GM15510 (cell line): ENCODE results near the gene ARNT2.

ENCODE experiments used
- POLR2A ChIP-seq: IDR thresholded peaks from 3 replicates; pipeline ENCODE4 v1.6.1; 2011; ENCODE audit warnings: borderline replicate concordance; ENCODE audit not compliant: insufficient read length; ENCODE audit errors: extremely low read depth

The ARNT2 gene

DNA sequence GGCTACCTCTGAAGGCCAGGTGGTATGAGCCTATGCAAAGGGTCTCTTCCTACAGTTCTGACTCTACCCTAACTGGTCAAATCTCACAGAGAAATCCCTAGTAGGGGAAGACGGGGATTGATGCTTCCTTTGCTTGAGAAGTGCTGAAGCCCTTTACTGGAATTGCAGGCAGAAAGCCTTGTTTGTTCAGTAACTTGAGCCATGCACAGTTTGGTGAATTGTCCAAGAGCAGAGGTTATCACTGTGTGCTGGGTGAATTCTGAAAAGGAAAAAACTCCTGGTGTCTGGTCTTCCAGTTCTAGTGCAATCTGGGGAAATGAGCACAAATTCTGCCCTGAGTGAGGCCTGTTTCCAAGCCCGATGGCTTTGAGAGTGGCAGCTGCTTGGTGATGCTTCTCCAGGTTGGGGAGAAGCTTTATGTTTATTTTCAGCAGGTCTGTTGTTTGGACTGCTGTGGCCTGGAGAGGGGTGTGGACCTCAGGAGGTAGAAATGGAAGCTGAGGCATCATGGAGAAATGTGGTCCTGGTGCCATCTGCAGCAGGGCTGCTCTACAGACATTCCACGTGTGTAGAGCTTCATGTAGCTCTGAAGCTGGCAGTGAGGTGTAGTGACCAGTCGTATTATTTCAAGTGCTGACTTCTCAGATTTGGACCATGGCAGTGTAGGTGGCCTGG is 60.9 kb downstream of the ARNT2 start:
- no peak for TF ChIP-seq POLR2A

- no peak for TF ChIP-seq POLR2A
Measured at GRCh38 chr15:80465626-80466005, 61.4 kb downstream of the ARNT2 start.

GRCh38 chr15:80466543-80466942 is 62.4 kb downstream of the ARNT2 start:
- no peak for TF ChIP-seq POLR2A

DNA sequence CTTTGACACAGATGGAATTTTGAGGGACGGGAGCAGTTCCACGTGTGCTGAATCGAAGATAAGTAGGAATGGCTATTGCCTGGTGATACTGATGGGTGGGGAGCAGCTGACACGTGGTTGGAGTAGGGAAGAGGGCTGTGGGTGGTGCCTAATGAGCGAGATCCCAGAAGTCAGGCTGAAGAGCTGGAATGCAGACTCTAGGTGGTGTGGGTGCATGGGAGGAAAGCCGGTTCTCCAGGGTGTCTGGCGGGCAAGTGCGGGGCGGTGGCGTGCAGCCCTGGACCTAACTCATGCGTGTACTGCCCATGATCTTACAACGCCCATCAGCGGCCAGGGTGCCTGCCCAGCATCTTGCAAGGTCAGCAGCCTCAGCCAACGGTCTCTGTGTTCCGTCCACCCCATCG is 63.1 kb downstream of the ARNT2 start:
- TF ChIP-seq POLR2A, result no peak

DNA sequence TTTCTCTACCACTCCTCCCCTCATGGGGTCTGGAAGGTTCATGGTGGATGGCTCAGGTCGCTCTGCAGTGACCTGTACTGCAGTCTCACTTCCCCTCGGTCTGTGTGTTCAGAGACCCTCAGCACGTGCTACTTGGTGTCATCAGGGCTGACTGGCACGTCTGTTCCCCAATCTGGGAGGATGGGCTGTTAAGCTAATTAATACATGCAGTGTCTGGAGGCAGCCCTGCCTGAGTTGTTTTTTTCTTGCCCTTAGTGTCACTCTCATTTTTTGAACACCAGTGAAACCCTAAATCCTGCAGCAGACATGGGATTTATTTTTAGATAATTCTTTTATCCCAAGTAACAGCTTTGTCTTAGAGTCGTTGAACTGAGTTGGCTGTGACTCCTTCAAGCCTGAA is 64.6 kb downstream of the ARNT2 start:
- TF ChIP-seq POLR2A, result no peak

DNA sequence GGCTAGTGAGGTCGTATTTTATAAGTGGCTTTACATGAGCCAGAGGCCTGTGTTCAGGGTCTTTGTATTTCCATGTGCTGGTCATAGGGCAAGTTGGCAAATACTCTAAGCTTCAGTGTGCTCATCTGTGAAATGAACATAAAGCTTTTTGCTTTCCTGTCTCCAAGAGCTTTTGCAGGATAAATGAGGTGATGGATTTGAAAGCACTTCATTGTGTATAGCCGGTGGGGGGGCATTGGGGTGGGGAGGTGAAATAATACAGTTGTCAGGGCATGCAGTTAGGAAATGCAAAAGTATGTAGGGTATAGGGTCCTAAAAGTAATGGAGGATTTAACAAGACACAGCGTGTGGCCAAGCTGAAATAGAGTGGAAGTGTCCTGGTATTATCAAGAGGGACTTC is 67.7 kb downstream of the ARNT2 start:
- no peak for TF ChIP-seq POLR2A

DNA sequence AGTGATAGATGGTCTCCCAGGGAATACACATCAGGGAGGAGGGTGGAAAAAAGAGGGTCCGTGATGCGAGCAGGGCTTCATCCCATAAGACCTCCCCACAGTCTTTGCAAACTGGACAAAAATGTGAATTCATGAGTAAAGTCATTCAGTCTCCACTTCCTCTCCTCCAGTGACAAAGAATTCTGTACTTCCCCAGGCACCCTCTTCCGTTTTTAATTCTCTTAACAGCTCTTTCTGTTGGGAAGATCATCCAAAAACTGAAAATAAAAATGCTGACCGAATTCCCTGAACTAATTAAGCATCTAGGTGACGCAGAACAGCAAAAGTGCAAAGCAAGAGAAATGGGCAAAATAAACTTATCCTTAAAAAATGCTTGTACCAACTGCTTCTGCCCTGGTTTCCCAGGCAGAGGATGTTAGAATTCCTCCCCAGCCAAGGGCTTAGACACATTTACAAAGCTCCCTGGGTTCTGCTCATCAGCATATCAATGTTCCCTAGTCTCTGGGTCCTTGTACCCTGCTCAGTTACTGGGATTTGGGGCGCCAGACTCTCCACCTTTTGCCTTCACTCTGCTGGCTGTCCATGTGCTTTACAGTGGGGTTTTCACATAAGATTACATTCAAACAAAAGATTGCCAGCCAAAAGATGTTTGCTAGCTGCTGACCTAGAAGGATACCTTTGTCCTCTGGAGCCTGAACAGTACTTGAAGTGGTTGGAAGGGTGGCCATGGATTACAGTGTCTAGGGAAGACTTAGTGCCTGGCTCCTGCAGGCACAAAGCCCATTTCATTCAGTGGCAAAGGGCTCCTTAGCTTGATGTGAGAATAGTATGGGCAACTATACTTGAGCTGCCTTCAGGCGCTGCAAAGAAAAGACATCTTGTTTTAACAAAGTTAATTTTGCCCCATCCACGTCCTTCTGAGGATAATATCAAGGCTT is 69.4 kb downstream of the ARNT2 start:
- TF ChIP-seq POLR2A, result no peak

GRCh38 chr15:80474224-80475215 is 70.3 kb downstream of the ARNT2 start:
- no peak for TF ChIP-seq POLR2A

- no peak for TF ChIP-seq POLR2A
Measured at GRCh38 chr15:80475572-80475971, 71.4 kb downstream of the ARNT2 start.

- TF ChIP-seq POLR2A, result no peak
Measured at GRCh38 chr15:80476036-80476435, 71.9 kb downstream of the ARNT2 start.

- TF ChIP-seq POLR2A, result no peak
Measured at GRCh38 chr15:80478075-80478474, 73.9 kb downstream of the ARNT2 start.

- TF ChIP-seq POLR2A, result no peak
Measured at GRCh38 chr15:80479191-80479590, 75.0 kb downstream of the ARNT2 start.

GRCh38 chr15:80480171-80480811 is 76.1 kb downstream of the ARNT2 start:
- no peak for TF ChIP-seq POLR2A

DNA sequence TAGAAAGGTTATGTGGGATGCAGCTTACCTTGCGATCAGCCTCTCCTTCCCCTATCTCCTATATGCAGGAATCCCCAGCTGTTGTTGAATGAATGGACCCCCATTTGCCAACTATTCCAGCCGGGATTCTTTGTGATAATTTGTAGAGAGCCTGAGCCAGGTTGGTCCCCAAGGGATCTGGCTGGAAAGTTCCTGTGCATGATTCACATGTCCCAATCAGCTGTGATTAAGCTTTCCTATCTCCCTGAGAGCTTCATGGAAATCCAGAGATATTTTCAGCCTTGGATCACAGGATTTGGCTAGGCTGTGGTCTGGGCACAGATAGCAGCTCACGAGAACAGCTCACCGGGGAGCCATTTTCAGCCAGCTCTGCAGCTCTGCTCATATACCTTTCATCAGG is 76.7 kb downstream of the ARNT2 start:
- TF ChIP-seq POLR2A, result no peak
